ENCODE results near the gene ZDHHC19.

GRCh38 chr3:196168808-196169391 lies 42.3 kb downstream of the ZDHHC19 start:
- TF ChIP-seq, protein P1, sequence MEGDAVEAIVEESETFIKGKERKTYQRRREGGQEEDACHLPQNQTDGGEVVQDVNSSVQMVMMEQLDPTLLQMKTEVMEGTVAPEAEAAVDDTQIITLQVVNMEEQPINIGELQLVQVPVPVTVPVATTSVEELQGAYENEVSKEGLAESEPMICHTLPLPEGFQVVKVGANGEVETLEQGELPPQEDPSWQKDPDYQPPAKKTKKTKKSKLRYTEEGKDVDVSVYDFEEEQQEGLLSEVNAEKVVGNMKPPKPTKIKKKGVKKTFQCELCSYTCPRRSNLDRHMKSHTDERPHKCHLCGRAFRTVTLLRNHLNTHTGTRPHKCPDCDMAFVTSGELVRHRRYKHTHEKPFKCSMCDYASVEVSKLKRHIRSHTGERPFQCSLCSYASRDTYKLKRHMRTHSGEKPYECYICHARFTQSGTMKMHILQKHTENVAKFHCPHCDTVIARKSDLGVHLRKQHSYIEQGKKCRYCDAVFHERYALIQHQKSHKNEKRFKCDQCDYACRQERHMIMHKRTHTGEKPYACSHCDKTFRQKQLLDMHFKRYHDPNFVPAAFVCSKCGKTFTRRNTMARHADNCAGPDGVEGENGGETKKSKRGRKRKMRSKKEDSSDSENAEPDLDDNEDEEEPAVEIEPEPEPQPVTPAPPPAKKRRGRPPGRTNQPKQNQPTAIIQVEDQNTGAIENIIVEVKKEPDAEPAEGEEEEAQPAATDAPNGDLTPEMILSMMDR (IDR thresholded peaks at IDR 0.05; ENCODE audit: insufficient read depth, low read depth, low read length) = no peak
- no peak for TF ChIP-seq EZH2 (IDR thresholded peaks at IDR 0.05; ENCODE audit: insufficient read depth, low read length)

All from astrocyte (in vitro differentiated cells and primary cell).